Stomach (tissue), 9 donors: ENCODE measurements around the gene ALG1. TPM values are rescaled to one million over a fixed set of nuclear protein-coding genes. Genes with fewer than 3 reads are reported as not detected.

Experiments
- DNase-seq, 2 donors: peaks; one replicate each; pipeline versions ENCODE4 v3.0.0 to v3.0.0-alpha.2; 2013 to 2019
- H3K27ac ChIP-seq, 5 donors: fragments of 200-600 bp in 4 of 5; sonication (generic) in 4 of 5; one replicate each; pipeline ENCODE4 v1.5.1; 2013 to 2019; ENCODE audit warnings: mild to moderate bottlenecking in 1 of 5, moderate library complexity in 1 of 5
- H3K27me3 ChIP-seq, 3 donors: fragments of 200-600 bp; sonication (generic); one replicate each; pipeline ENCODE4 v1.5.1; 2017 to 2019; ENCODE audit warnings: mixed run types in 1 of 3
- H3K36me3 ChIP-seq, 4 donors: fragments of 200-600 bp; sonication (generic); 1 replicate in 3 of 4; 2 replicates in 1 of 4; pipeline ENCODE4 v1.5.1; 2016 to 2019
- H3K4me1 ChIP-seq, 4 donors: fragments of 200-600 bp; sonication (generic); one replicate each; pipeline ENCODE4 v1.5.1; 2016 to 2019
- H3K4me3 ChIP-seq, 4 donors: fragments of 200-600 bp; sonication (generic) in 3 of 4; one replicate each; pipeline ENCODE4 v1.5.1; 2016 to 2019; ENCODE audit warnings: mild to moderate bottlenecking in 1 of 4
- H3K9me3 ChIP-seq, 4 donors: fragments of 200-600 bp; sonication (generic); one replicate each; pipeline ENCODE4 v1.5.1; 2016 to 2019
- EP300 ChIP-seq: sonication (generic); formaldehyde crosslinking; IDR thresholded peaks from one replicate; pipeline ENCODE4 v1.6.1; 2017; ENCODE audit warnings: antibody characterized with exemption
- POLR2A ChIP-seq, 4 donors: fragments of 450-650 bp; IDR thresholded peaks; one replicate each; pipeline ENCODE4 v1.6.1; 2016; ENCODE audit warnings: antibody characterized with exemption in 4 of 4, control low read depth in 2 of 4, mild to moderate bottlenecking in 1 of 4, moderate library complexity in 1 of 4
- POLR2AphosphoS5 ChIP-seq, 3 donors: sonication (generic); formaldehyde crosslinking; IDR thresholded peaks; one replicate each; pipeline ENCODE4 v1.6.1; 2016; ENCODE audit warnings: antibody characterized with exemption in 3 of 3
- WGBS, 5 donors: extraction: QIAGEN DNeasy Blood & Tissue Kit in 3 of 5; methylation state at CpG; one replicate each; pipeline versions ENCODE4 v1.1.5 to v1.1.7; 2013 to 2018; 5-methylcytosine and 5-hydroxymethylcytosine counted together
- intact Hi-C: fragments of 100-400 bp; cut with DNase I; formaldehyde crosslinking; loops from one replicate; pipeline ENCODE4 v1.15.1; 2023; ENCODE audit warnings: low total_unique reads
- polyA plus RNA-seq, 3 donors: library from polyadenylated mRNA; stranded (reverse); fragments of 200-250 nt; gene quantifications; one replicate each; pipeline ENCODE4 v1.2.3, GENCODE V29; 2013
- total RNA-seq, 5 donors: library from RNA; depleted of rRNA; stranded (reverse); fragments of >200 nt; gene quantifications; one replicate each; pipeline versions ENCODE4 v1.1.0 to v1.2.3, GENCODE V29; 2014 to 2016
- TF ChIP-seq, protein P1 (sequence below), 7 experiments: fragments of 450-650 bp in 4 of 7; fragments of 200-600 bp in 3 of 7; sonication (generic) in 3 of 7; IDR thresholded peaks; one replicate each; pipeline ENCODE4 v1.5.1; 2016 to 2019; ENCODE audit warnings: antibody characterized with exemption in 7 of 7, control low read depth in 2 of 7, mild to moderate bottlenecking in 1 of 7
- donor health status: healthy with polysubstance abuse.
- donor health status: Bipolar disorder and iron deficiency.
- donor health status: healthy.

Gene ALG1
- total and polyA plus RNA-seq, 8 donors = 4.5 to 53.9 (median 17.6) TPM

DNA sequence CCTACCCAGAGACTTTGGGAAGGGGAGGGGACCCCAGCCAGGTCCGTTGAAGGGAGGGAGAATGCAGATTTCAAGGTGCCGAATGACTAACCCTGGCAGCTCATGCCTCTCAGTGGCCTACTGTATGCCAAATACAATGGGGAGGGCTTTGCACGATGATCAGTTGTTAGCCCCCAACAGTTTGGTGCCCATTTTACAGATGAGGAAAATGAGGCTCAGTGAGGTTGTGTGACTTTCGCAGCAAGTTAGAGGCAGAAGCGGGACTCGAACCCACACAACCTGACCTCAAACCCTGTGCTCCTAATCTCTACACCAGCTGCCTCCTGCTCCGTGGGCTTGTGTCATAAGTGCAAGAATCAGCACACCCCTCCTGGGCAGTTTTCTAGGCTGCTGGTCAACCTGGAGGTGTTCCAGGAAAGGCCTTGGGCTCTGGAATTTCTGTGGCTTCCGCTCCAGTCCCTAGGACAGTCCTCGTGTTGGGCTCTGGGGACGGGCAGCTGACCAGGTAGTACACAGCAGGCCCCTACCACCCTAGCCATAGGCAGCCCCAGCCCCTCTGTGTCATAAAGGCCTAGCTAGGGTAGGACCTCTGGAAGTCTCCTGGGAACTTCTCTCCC, 26.0 kb upstream of the ALG1 start:
- H3K36me3 ChIP-seq = peaks cover 0 to 53% (median 40%) of the 10 kb centered on the region in 4 donors
- no peak for TF ChIP-seq EP300
- no peak for TF ChIP-seq POLR2AphosphoS5 (IDR thresholded peaks at IDR 0.05)
- TF ChIP-seq POLR2A (IDR thresholded peaks at IDR 0.05) = no peak
- TF ChIP-seq, protein P1, sequence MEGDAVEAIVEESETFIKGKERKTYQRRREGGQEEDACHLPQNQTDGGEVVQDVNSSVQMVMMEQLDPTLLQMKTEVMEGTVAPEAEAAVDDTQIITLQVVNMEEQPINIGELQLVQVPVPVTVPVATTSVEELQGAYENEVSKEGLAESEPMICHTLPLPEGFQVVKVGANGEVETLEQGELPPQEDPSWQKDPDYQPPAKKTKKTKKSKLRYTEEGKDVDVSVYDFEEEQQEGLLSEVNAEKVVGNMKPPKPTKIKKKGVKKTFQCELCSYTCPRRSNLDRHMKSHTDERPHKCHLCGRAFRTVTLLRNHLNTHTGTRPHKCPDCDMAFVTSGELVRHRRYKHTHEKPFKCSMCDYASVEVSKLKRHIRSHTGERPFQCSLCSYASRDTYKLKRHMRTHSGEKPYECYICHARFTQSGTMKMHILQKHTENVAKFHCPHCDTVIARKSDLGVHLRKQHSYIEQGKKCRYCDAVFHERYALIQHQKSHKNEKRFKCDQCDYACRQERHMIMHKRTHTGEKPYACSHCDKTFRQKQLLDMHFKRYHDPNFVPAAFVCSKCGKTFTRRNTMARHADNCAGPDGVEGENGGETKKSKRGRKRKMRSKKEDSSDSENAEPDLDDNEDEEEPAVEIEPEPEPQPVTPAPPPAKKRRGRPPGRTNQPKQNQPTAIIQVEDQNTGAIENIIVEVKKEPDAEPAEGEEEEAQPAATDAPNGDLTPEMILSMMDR (IDR thresholded peaks at IDR 0.05) = no peak
- no peaks in the 10 kb centered on the region for H3K4me1 ChIP-seq
- no peak overlapping the region for H3K4me3 ChIP-seq
- H3K27me3 ChIP-seq = no peaks in the 10 kb centered on the region
- intact Hi-C loops = no loop called here
- no peaks in the 10 kb centered on the region for H3K9me3 ChIP-seq
- no peak overlapping the region for H3K27ac ChIP-seq
- 84 to 93% (median 89%) methylated on average over 9 to 10 of the region's 10 CpGs for WGBS, 5 donors
- no peak for DNase-seq

DNA sequence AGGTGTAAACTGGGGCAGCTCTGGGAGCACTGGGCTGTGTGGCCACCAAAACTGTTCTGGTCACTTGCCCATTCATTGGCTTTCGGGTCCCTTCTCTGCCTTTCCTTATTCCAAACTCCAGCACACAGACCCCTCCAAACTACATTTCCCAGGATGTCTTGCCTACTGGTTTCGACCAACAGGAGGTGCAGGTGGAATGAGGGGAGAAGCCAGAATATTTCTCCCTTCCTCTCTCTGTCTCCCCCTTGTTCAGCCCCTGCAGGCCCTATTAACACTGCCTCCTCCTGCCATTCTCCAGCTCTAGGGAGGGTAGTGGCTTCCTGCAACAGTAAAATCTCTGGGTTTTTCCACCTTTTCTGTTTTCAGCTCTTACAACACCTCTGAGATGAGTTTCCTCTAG, 24.7 kb upstream of the ALG1 start:
- intact Hi-C loops = no loop called here
- no peak for TF ChIP-seq EP300
- TF ChIP-seq POLR2AphosphoS5 (IDR thresholded peaks at IDR 0.05) = no peak
- TF ChIP-seq POLR2A (IDR thresholded peaks at IDR 0.05) = no peak
- TF ChIP-seq, protein P1 (IDR thresholded peaks at IDR 0.05) = no peak
- no peak overlapping the region for H3K4me3 ChIP-seq
- 71 to 90% (median 86%) methylated on average over 2 of the region's 2 CpGs for WGBS, 5 donors
- DNase-seq = no peak
- peaks cover 0 to 53% (median 40%) of the 10 kb centered on the region in 4 donors for H3K36me3 ChIP-seq
- no peak overlapping the region for H3K27ac ChIP-seq
- no peaks in the 10 kb centered on the region for H3K27me3 ChIP-seq
- no peaks in the 10 kb centered on the region for H3K4me1 ChIP-seq
- H3K9me3 ChIP-seq = no peaks in the 10 kb centered on the region

- TF ChIP-seq POLR2AphosphoS5 (IDR thresholded peaks at IDR 0.05) (no peak), EP300 (no peak), POLR2A (IDR thresholded peaks at IDR 0.05) (no peak)
- TF ChIP-seq, protein P1 (IDR thresholded peaks at IDR 0.05) = no peak
- H3K4me3 ChIP-seq = no peak overlapping the region
- H3K9me3 ChIP-seq = no peaks in the 10 kb centered on the region
- no peak overlapping the region for H3K27ac ChIP-seq
- peaks cover 0 to 3% (median 0%) of the 10 kb centered on the region in 4 donors for H3K4me1 ChIP-seq
- intact Hi-C loops = no loop called here
- peaks cover 0 to 38% (median 29%) of the 10 kb centered on the region in 4 donors for H3K36me3 ChIP-seq
- no peak for DNase-seq
- H3K27me3 ChIP-seq = no peaks in the 10 kb centered on the region
- WGBS, 5 donors = 84 to 89% (median 87%) methylated on average over 15 to 16 of the region's 16 CpGs
These were observed 16.5 kb upstream of the ALG1 start for GRCh38 chr16:5054876-5055865.

- Histone ChIP-seq H3K36me3 (peaks cover 0 to 41% (median 32%) of the 10 kb centered on the region in 4 donors), H3K27me3 (no peaks in the 10 kb centered on the region), H3K4me1 (peaks cover 0 to 3% (median 0%) of the 10 kb centered on the region in 4 donors), H3K27ac (no peak overlapping the region), H3K4me3 (no peak overlapping the region), H3K9me3 (no peaks in the 10 kb centered on the region)
- no peak for TF ChIP-seq EP300
- TF ChIP-seq, protein P1 (IDR thresholded peaks at IDR 0.05) = peak in 3 of 7 experiments; percentile 15 to 20 (median 19)
- TF ChIP-seq POLR2A (IDR thresholded peaks at IDR 0.05) = no peak
- TF ChIP-seq POLR2AphosphoS5 (IDR thresholded peaks at IDR 0.05) = no peak
- DNase-seq = peak; percentile 29 to 67
- intact Hi-C loops = no loop called here
- WGBS, 5 donors = 16 to 30% (median 23%) methylated on average over 11 of the region's 11 CpGs
These were observed 15.3 kb upstream of the ALG1 start for GRCh38 chr16:5056352-5056751.
